ENCODE data around the gene DCAF6.

The DCAF6 gene

GRCh38 chr1:168064216-168064615 is 127.7 kb downstream of the DCAF6 start:
- Histone ChIP-seq H3K27me3 (ENCODE audit: low read length) (no peaks in the 10 kb centered on the region), H3K79me2 (ENCODE audit: insufficient read depth, low read length) (no peaks in the 10 kb centered on the region), H3K9me3 (ENCODE audit: insufficient read depth, low read length) (no peaks in the 10 kb centered on the region), H3K4me3 (ENCODE audit: insufficient read depth, low read length, poor library complexity, severe bottlenecking) (no peak overlapping the region), H3K4me2 (ENCODE audit: low read depth, low read length, poor library complexity, severe bottlenecking) (no peak overlapping the region), H2AFZ (ENCODE audit: low read depth, low read length, severe bottlenecking) (no peak overlapping the region), H3K27ac (ENCODE audit: low read depth, low read length) (no peak overlapping the region; the same call in 1 of the 2 replicates), H4K20me1 (ENCODE audit: low read depth, low read length) (no peaks in the 10 kb centered on the region), H3K36me3 (ENCODE audit: low read length) (peaks cover 36% of the 10 kb centered on the region; the same call in 1 of the 2 replicates), H3K9me2 (replicated peaks; ENCODE audit: insufficient read depth, low read length) (no peaks in the 10 kb centered on the region), H3F3A (ENCODE audit: insufficient read depth) (no peaks in the 10 kb centered on the region), H3K9ac (ENCODE audit: low read length) (no peak overlapping the region)
- no peak for TF ChIP-seq EZH2phosphoT487 (conservative IDR thresholded peaks at IDR 0.05; ENCODE audit: low read length)
- TF ChIP-seq, protein P1, sequence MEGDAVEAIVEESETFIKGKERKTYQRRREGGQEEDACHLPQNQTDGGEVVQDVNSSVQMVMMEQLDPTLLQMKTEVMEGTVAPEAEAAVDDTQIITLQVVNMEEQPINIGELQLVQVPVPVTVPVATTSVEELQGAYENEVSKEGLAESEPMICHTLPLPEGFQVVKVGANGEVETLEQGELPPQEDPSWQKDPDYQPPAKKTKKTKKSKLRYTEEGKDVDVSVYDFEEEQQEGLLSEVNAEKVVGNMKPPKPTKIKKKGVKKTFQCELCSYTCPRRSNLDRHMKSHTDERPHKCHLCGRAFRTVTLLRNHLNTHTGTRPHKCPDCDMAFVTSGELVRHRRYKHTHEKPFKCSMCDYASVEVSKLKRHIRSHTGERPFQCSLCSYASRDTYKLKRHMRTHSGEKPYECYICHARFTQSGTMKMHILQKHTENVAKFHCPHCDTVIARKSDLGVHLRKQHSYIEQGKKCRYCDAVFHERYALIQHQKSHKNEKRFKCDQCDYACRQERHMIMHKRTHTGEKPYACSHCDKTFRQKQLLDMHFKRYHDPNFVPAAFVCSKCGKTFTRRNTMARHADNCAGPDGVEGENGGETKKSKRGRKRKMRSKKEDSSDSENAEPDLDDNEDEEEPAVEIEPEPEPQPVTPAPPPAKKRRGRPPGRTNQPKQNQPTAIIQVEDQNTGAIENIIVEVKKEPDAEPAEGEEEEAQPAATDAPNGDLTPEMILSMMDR (IDR thresholded peaks at IDR 0.05; ENCODE audit: insufficient read depth, low read length, poor library complexity, severe bottlenecking): no peak

GRCh38 chr1:168065506-168065905 is 129.0 kb downstream of the DCAF6 start:
- Histone ChIP-seq H3K4me2 (ENCODE audit: low read depth, low read length, poor library complexity, severe bottlenecking) (no peak overlapping the region), H3K27ac (ENCODE audit: low read depth, low read length) (no peak overlapping the region), H3K9me3 (ENCODE audit: insufficient read depth, low read length) (no peaks in the 10 kb centered on the region), H3K9ac (ENCODE audit: low read length) (no peak overlapping the region), H3K36me3 (ENCODE audit: low read length) (peaks cover 48% of the 10 kb centered on the region; the same call in 1 of the 2 replicates), H3K27me3 (ENCODE audit: low read length) (no peaks in the 10 kb centered on the region), H2AFZ (ENCODE audit: low read depth, low read length, severe bottlenecking) (no peak overlapping the region), H3K9me2 (replicated peaks; ENCODE audit: insufficient read depth, low read length) (no peaks in the 10 kb centered on the region), H3F3A (ENCODE audit: insufficient read depth) (no peaks in the 10 kb centered on the region), H3K79me2 (ENCODE audit: insufficient read depth, low read length) (no peaks in the 10 kb centered on the region), H4K20me1 (ENCODE audit: low read depth, low read length) (no peaks in the 10 kb centered on the region), H3K4me3 (ENCODE audit: insufficient read depth, low read length, poor library complexity, severe bottlenecking) (no peak overlapping the region)
- TF ChIP-seq EZH2phosphoT487 (conservative IDR thresholded peaks at IDR 0.05; ENCODE audit: low read length): no peak
- TF ChIP-seq, protein P1 (IDR thresholded peaks at IDR 0.05; ENCODE audit: insufficient read depth, low read length, poor library complexity, severe bottlenecking): no peak

- Histone ChIP-seq H3K9me3 (ENCODE audit: insufficient read depth, low read length) (no peaks in the 10 kb centered on the region), H3K27me3 (ENCODE audit: low read length) (no peaks in the 10 kb centered on the region), H3K4me2 (ENCODE audit: low read depth, low read length, poor library complexity, severe bottlenecking) (no peak overlapping the region), H3K9me2 (replicated peaks; ENCODE audit: insufficient read depth, low read length) (no peaks in the 10 kb centered on the region), H3K9ac (ENCODE audit: low read length) (no peak overlapping the region), H2AFZ (ENCODE audit: low read depth, low read length, severe bottlenecking) (no peak overlapping the region), H4K20me1 (ENCODE audit: low read depth, low read length) (no peaks in the 10 kb centered on the region), H3F3A (ENCODE audit: insufficient read depth) (no peaks in the 10 kb centered on the region), H3K4me3 (ENCODE audit: insufficient read depth, low read length, poor library complexity, severe bottlenecking) (no peak overlapping the region), H3K79me2 (ENCODE audit: insufficient read depth, low read length) (no peaks in the 10 kb centered on the region), H3K27ac (ENCODE audit: low read depth, low read length) (no peak overlapping the region), H3K36me3 (ENCODE audit: low read length) (peaks cover 38% of the 10 kb centered on the region; the same call in 1 of the 2 replicates)
- no peak for TF ChIP-seq EZH2phosphoT487 (conservative IDR thresholded peaks at IDR 0.05; ENCODE audit: low read length)
- TF ChIP-seq, protein P1 (IDR thresholded peaks at IDR 0.05; ENCODE audit: insufficient read depth, low read length, poor library complexity, severe bottlenecking): no peak
Measured at GRCh38 chr1:168069384-168069783, 132.9 kb downstream of the DCAF6 start.

All from SU-DHL-6 (cell line).